ENCODE measurements around the gene ADPRS.

Gene ADPRS

DNA sequence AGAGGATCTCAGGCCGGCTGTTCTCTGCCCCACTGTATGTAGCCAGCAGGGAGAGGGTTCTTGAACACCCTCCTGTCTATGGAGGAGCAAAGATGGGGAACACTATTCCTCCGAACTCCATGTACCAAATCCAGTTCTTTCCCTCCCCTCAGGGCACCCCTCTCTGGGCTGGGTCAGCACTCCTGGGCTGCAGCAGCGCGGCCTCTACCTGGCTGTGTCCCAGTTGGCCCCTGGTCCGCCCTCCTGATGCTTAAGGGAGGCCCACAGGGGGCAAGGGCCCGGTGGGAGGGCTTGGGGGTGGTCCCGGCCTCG lies 471 bp upstream of the ADPRS start:
- DNase-seq: no peak

GRCh38 chr1:36089393-36090121 lies 865 bp downstream of the ADPRS start:
- peak; percentile 12 for DNase-seq

DNA sequence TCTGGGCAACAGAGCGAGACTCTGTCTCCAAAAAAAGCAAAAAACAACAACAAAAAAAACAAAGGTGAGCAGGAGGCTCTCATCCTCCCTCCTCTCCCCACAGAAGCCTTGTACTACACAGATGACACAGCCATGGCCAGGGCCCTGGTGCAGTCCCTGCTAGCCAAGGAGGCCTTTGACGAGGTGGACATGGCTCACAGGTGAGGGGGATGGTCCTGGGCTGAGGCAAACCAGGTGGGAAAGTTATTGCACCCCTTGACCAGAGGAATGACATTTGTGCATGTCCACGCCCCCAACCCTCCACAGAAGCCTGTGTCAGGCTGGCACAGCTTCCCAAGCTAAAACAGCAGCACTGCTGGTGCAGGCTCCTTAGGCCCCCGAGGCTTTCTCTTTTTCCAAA lies 2.4 kb downstream of the ADPRS start:
- no peak for DNase-seq

- no peak for DNase-seq
Observed at GRCh38 chr1:36091698-36092097, 3.0 kb downstream of the ADPRS start.

- no peak for DNase-seq
Observed at GRCh38 chr1:36092166-36092797, 3.6 kb downstream of the ADPRS start.

GRCh38 chr1:36092798-36093185 lies 4.1 kb downstream of the ADPRS start:
- DNase-seq: no peak

DNA sequence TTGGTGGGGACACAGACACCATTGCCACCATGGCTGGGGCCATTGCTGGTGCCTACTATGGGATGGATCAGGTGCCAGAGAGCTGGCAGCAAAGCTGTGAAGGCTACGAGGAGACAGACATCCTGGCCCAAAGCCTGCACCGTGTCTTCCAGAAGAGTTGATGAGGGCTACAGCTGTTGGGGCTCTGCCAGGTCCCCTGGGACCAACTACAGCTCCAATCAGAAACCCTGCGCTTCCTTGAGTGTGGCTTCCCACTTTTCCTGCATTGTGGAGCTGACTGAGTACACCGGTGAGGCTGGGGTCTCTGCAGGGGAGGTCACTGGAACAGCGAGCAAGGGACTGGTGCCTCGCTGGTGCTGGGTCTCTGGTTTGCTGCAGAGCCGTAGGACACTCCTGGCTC lies 4.5 kb downstream of the ADPRS start:
- no peak for DNase-seq

DNA sequence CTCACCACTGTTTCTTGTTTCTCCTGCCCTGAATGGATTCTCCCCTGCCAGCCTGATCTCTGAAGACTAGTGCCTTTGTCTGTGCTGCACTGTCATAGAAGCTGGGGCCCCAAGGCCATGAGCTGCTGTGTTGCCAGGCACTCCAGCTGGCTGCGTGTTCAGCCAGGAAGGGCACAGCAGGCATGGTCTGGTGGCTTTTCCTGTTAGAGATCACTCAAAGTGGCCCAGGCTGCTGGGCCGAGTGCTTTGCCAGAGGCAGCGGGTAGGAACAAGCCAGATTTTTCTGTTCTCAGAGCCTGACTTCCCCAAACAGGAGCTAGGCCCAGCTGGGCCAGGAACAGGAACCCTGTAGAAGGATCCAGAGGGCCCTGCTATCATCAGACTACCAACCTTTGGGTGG lies 5.2 kb downstream of the ADPRS start:
- DNase-seq: no peak

- DNase-seq: no peak
Observed at GRCh38 chr1:36094621-36095061, 5.9 kb downstream of the ADPRS start.

DNA sequence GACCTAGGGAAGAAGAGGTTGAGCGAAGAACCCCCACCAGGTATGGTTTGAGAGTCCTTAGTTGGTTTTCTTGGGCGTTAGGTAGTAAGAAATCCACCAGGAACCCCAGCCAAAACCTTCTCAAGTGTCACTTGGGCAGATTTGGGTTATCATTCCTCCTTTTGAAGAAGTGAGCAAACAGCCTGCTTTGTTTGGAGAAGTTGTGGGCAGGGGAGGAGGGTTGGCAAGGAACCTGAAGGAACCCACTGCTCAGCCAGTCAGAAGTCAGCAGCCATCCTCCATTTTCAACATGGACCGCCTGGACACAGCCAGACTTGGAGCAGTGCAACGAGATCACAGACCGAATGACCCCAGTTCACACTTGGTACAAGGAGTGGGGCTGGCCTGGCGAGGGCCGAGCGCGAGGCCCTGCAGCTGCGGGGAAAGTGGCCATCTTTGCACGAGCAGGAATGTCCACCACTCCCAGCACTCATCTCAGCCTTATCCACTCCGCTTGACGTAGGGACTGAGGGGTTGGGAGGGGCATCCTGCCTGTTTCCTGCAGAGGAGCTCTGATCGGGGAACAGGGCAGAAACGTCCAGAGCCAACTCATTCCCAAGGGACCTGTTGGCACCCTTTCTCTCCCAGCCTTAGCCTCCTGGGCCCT lies 7.2 kb downstream of the ADPRS start:
- DNase-seq: no peak

DNA sequence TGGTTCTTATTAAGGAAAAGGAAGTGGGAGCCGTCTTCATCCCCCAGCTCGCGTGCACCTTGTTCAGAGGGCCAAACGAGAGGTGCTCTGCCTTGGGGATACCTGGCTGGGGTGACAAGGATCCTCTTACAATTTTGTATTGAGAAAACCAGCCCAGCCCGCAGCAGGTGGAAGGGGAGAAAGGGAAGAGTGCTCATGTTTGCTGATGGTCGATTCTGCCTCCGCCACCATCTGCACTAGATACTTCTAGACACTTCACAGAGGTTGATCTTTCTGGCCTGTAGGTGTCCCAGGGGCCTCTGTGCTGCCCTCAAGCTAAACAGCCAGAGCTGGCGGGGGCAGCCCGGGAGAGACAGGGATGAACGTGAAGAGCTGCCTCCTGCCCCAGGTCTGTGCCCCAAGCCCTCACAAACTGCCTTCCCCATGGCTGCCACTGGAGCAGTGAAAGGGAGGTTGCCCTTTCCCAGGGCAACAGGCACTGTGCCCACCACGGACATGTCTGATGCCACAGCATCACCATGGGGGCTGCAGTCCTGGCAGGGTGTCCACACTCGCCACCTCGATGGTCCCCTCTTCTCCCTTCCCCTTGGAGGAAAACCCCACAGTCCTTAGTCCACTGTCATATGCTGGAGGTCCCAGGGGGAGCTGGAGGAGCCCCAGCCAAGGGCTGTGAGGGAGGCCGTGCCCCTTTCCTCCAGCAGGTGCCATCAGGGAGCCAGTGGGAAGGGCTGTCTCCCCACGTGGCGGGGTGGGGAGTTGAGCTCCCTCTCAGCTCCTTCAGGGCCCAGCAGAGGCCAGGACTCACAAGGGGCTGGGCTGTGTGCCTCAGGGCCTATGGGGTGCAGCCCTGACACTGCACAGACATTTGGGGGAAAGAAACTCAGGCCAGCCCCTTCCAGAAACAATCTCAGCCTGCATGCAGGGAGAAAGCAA lies 8.1 kb downstream of the ADPRS start:
- DNase-seq: no peak

- no peak for DNase-seq
Observed at GRCh38 chr1:36097693-36098585, 9.2 kb downstream of the ADPRS start.

DNA sequence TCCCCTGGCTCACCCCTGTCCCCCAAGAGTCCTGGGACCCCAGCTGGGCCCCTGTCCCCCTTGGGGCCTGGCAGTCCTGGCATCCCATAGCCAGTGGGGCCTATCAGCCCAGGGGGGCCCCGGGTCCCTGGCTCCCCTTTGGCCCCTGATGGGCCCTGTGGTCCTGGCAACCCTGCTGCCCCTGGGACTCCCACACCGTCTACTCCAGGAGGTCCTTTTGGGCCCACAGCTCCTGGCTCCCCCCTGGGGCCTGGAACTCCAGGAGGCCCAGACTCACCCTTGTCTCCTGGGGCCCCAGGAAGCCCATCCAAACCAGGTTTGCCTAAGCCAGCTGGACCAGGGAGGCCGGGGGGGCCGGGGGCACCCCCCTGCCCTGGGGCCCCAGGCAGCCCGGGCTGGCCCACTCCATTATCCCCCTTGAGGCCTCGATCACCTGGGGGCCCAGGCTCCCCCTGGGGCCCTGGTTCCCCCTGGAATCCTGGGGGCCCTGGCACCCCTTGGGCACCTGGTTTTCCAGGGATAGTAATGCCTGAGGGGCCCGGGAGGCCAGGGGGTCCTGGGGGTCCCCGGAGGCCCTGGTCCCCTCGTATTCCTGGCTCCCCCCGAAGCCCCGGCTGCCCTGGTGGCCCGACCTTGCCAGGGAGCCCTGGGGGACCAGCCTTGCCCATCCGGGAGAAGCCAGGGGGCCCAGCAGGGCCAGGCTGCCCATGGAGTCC lies 10.1 kb downstream of the ADPRS start:
- no peak for DNase-seq

- DNase-seq: peak; percentile 77
Observed at GRCh38 chr1:36099681-36100341, 11.1 kb downstream of the ADPRS start.

DNA sequence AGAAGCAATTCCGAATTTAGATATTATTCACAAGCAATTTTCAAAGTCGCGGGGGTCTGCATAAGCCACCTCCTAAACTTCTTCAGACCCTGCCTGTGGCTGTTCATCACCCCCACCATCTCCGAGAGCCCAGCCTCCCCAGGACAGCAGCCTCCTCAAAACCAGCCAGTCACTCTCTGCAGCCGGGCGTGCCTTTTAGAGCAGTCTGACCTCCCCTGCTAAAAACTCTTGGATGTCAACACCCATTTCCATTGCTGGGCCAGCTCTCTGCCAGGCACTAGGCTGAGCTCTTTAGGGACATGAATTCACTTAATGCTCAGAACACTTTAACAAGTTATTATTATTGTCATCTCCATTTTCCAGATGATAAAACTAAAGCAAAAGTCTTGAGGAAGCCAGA lies 11.7 kb downstream of the ADPRS start:
- no peak for DNase-seq

DNA sequence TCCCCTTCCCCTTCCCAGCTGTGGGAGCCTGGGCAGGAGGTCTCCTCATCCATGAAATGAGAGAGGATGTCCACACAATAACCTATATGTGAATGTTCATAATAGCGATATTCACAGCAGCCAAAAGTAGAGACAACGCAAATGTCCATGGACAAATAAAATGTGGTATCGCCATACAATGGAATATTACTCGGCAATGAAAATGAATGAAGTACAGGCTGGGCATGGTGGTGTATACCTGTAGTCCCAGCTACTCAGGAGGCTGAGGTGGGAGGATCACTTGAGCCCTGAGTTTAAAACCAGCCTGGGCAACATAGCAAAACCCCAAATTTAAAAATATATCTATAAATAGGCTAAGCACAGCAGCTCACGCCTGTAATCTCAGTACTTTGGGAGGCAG lies 12.9 kb downstream of the ADPRS start:
- DNase-seq: no peak

GRCh38 chr1:36106269-36106668 lies 17.6 kb downstream of the ADPRS start:
- no peak for DNase-seq

GRCh38 chr1:36107394-36107793 lies 18.7 kb downstream of the ADPRS start:
- no peak for DNase-seq

DNA sequence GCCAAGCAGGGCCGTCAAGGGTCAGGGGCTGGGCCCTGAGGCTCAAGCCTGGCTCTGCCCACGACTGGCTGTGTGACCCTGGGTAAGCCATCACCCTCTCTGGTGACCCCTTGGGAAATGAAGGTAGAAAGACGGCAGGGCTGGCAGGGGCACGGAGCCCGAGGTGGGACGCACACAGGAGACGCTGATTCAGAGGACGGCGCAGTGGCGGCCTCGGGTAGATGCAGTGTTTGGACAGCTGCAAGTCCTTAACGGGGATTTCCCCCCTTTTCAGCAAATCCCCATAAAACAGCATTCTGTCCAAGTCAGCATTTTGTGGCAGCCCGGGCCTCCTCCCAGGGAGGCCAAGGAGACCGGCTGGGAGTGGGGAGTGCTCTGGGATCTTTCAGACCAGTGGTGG lies 19.6 kb downstream of the ADPRS start:
- no peak for DNase-seq

- peak; percentile 49 for DNase-seq
Observed at GRCh38 chr1:36109041-36109679, 20.5 kb downstream of the ADPRS start.

GRCh38 chr1:36111151-36111550 lies 22.5 kb downstream of the ADPRS start:
- no peak for DNase-seq

All from CD4-positive, alpha-beta T cell treated with Interleukin-17A for 1 hour (primary cell).